A172 (cell line): ENCODE measurements around the gene TMEM131L. TPM values are rescaled to one million over a fixed set of nuclear protein-coding genes. Genes with fewer than 3 reads are reported as not detected.
A peak's percentile ranks its signal among the peaks of the same experiment; 100 is the strongest.

ENCODE experiments used
- DNase-seq: peaks from one replicate; pipeline ENCODE4 v3.0.0-alpha.2; 2015; ENCODE audit warnings: low spot score
- total RNA-seq: library from RNA; depleted of rRNA; stranded (reverse); fragments of >200 nt; shearing (Covaris generic); gene quantifications from 2 replicates; pipeline ENCODE4 v1.2.3, GENCODE V29; 2014

TMEM131L gene
- total RNA-seq, 1 experiment from 2014 or later: 9.0 TPM

GRCh38 chr4:153476829-153477574, 10.8 kb downstream of the TMEM131L start:
- no peak for DNase-seq

- DNase-seq: no peak
Measured at GRCh38 chr4:153479101-153479500, 12.9 kb downstream of the TMEM131L start.

- no peak for DNase-seq
Measured at GRCh38 chr4:153480704-153481103, 14.5 kb downstream of the TMEM131L start.

- DNase-seq: no peak
Measured at GRCh38 chr4:153481478-153481877, 15.3 kb downstream of the TMEM131L start.

- DNase-seq: no peak
Measured at GRCh38 chr4:153483432-153484418, 17.6 kb downstream of the TMEM131L start.

- DNase-seq: no peak
Measured at GRCh38 chr4:153485359-153485758, 19.2 kb downstream of the TMEM131L start.

GRCh38 chr4:153485860-153486259, 19.7 kb downstream of the TMEM131L start:
- DNase-seq: no peak

- peak; percentile 80 for DNase-seq
Measured at GRCh38 chr4:153486281-153487151, 20.4 kb downstream of the TMEM131L start.

GRCh38 chr4:153488006-153488891, 22.1 kb downstream of the TMEM131L start:
- DNase-seq: no peak

- no peak for DNase-seq
Measured at GRCh38 chr4:153489856-153490558, 23.8 kb downstream of the TMEM131L start.

GRCh38 chr4:153490985-153491483, 24.9 kb downstream of the TMEM131L start:
- no peak for DNase-seq

- no peak for DNase-seq
Measured at GRCh38 chr4:153494562-153494961, 28.4 kb downstream of the TMEM131L start.

GRCh38 chr4:153495480-153496193, 29.5 kb downstream of the TMEM131L start:
- DNase-seq: no peak

GRCh38 chr4:153497091-153497531, 31.0 kb downstream of the TMEM131L start:
- DNase-seq: peak; percentile 53

- no peak for DNase-seq
Measured at GRCh38 chr4:153497988-153498967, 32.1 kb downstream of the TMEM131L start.

GRCh38 chr4:153499005-153499404, 32.8 kb downstream of the TMEM131L start:
- DNase-seq: no peak

GRCh38 chr4:153501578-153501977, 35.4 kb downstream of the TMEM131L start:
- DNase-seq: no peak

GRCh38 chr4:153502584-153502983, 36.4 kb downstream of the TMEM131L start:
- DNase-seq: no peak
